ENCODE results near the gene CDKN2D.

Gene CDKN2D

GRCh38 chr19:10593148-10593547 lies 24.4 kb upstream of the CDKN2D start:
- peaks cover 52% of the 10 kb centered on the region for H3K4me1 ChIP-seq (ENCODE audit: insufficient read depth, low read length, severe bottlenecking)
- H3K9ac ChIP-seq (ENCODE audit: low read length), result no peak overlapping the region

GRCh38 chr19:10587839-10588150 lies 19.0 kb upstream of the CDKN2D start:
- Histone ChIP-seq H3K9ac (ENCODE audit: low read length) (no peak overlapping the region), H4K20me1 (ENCODE audit: insufficient read depth, low read length) (no peaks in the 10 kb centered on the region), H3K79me2 (ENCODE audit: insufficient read depth, low read length) (no peaks in the 10 kb centered on the region), H3K9me2 (ENCODE audit: low read depth, low read length) (no peaks in the 10 kb centered on the region), H3K4me2 (ENCODE audit: low read length) (no peak overlapping the region), H3K4me3 (ENCODE audit: low read depth, low read length, poor library complexity, severe bottlenecking) (no peak overlapping the region), H3K4me1 (ENCODE audit: insufficient read depth, low read length, severe bottlenecking) (peaks cover 15% of the 10 kb centered on the region), H3K36me3 (ENCODE audit: insufficient read depth, low read length) (no peaks in the 10 kb centered on the region), H3K27me3 (ENCODE audit: insufficient read depth, low read length) (no peaks in the 10 kb centered on the region; the same call in 1 of the 2 replicates), H3K27ac (ENCODE audit: low read depth, low read length, poor library complexity, severe bottlenecking) (no peak overlapping the region), H3K9me3 (ENCODE audit: low read length) (no peaks in the 10 kb centered on the region), H2AFZ (ENCODE audit: low read length) (no peak overlapping the region), H3F3A (ENCODE audit: insufficient read depth, low read length) (no peaks in the 10 kb centered on the region)
- TF ChIP-seq, protein P1, sequence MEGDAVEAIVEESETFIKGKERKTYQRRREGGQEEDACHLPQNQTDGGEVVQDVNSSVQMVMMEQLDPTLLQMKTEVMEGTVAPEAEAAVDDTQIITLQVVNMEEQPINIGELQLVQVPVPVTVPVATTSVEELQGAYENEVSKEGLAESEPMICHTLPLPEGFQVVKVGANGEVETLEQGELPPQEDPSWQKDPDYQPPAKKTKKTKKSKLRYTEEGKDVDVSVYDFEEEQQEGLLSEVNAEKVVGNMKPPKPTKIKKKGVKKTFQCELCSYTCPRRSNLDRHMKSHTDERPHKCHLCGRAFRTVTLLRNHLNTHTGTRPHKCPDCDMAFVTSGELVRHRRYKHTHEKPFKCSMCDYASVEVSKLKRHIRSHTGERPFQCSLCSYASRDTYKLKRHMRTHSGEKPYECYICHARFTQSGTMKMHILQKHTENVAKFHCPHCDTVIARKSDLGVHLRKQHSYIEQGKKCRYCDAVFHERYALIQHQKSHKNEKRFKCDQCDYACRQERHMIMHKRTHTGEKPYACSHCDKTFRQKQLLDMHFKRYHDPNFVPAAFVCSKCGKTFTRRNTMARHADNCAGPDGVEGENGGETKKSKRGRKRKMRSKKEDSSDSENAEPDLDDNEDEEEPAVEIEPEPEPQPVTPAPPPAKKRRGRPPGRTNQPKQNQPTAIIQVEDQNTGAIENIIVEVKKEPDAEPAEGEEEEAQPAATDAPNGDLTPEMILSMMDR (IDR thresholded peaks at IDR 0.05; ENCODE audit: low read length), result no peak
- no peak for TF ChIP-seq EZH2 (IDR thresholded peaks at IDR 0.05; ENCODE audit: borderline replicate concordance, low read length)

More at GRCh38 chr19:10593148-10593547, 24.4 kb upstream of the CDKN2D start:
- Histone ChIP-seq H3K27ac (ENCODE audit: low read depth, low read length, poor library complexity, severe bottlenecking) (peak overlapping the region; percentile 80), H3K36me3 (ENCODE audit: insufficient read depth, low read length) (no peaks in the 10 kb centered on the region), H3F3A (ENCODE audit: insufficient read depth, low read length) (no peaks in the 10 kb centered on the region), H3K4me3 (ENCODE audit: low read depth, low read length, poor library complexity, severe bottlenecking) (no peak overlapping the region), H2AFZ (ENCODE audit: low read length) (no peak overlapping the region), H3K4me2 (ENCODE audit: low read length) (no peak overlapping the region), H3K79me2 (ENCODE audit: insufficient read depth, low read length) (no peaks in the 10 kb centered on the region), H3K9me3 (ENCODE audit: low read length) (no peaks in the 10 kb centered on the region), H3K9me2 (ENCODE audit: low read depth, low read length) (no peaks in the 10 kb centered on the region), H3K27me3 (ENCODE audit: insufficient read depth, low read length) (no peaks in the 10 kb centered on the region), H4K20me1 (ENCODE audit: insufficient read depth, low read length) (no peaks in the 10 kb centered on the region)
- TF ChIP-seq EZH2 (IDR thresholded peaks at IDR 0.05; ENCODE audit: borderline replicate concordance, low read length), result no peak

GRCh38 chr19:10587022-10587838 lies 18.5 kb upstream of the CDKN2D start, which contains the start of gene AP1M2:
Gene AP1M2 (minus strand): TSS chr19:10587312. CDS start chr19:10587231, 81 bp downstream.
- no peaks in the 10 kb centered on the region for H3K9me3 ChIP-seq (ENCODE audit: low read length)
- H3K79me2 ChIP-seq (ENCODE audit: insufficient read depth, low read length), result no peaks in the 10 kb centered on the region
- no peak within 1 kb of the TSS for H2AFZ ChIP-seq (ENCODE audit: low read length)
- H3K9ac ChIP-seq (ENCODE audit: low read length), result no peak within 1 kb of the TSS
- no peaks in the 10 kb centered on the region for H3K9me2 ChIP-seq (ENCODE audit: low read depth, low read length)
- no peaks in the 10 kb centered on the region for H4K20me1 ChIP-seq (ENCODE audit: insufficient read depth, low read length)
- no peaks in the 10 kb centered on the region for H3K36me3 ChIP-seq (ENCODE audit: insufficient read depth, low read length)
- peaks cover 9% of the 10 kb centered on the region for H3K4me1 ChIP-seq (ENCODE audit: insufficient read depth, low read length, severe bottlenecking)
- no peaks in the 10 kb centered on the region; the same call in 1 of the 2 replicates for H3K27me3 ChIP-seq (ENCODE audit: insufficient read depth, low read length)
- H3F3A ChIP-seq (ENCODE audit: insufficient read depth, low read length), result no peaks in the 10 kb centered on the region
- H3K4me3 ChIP-seq (ENCODE audit: low read depth, low read length, poor library complexity, severe bottlenecking), result no peak within 1 kb of the TSS
- H3K4me2 ChIP-seq (ENCODE audit: low read length), result no peak within 1 kb of the TSS
- TF ChIP-seq, protein P1 (IDR thresholded peaks at IDR 0.05; ENCODE audit: low read length), result no peak
- TF ChIP-seq EZH2 (IDR thresholded peaks at IDR 0.05; ENCODE audit: borderline replicate concordance, low read length), result no peak
- H3K27ac ChIP-seq (ENCODE audit: low read depth, low read length, poor library complexity, severe bottlenecking), result no peak within 1 kb of the TSS
